Stimulated activated CD4-positive, alpha-beta T cell treated with anti-CD3 and anti-CD28 coated beads, Interleukin-1b, Interleukin-23, amount 100 ng/mL, for 4 hours (primary cell): Measurements from ENCODE around the gene NEK8.
A peak's percentile ranks its signal among the peaks of the same experiment; 100 is the strongest.
"Not testable (repeated sequence)": the region's sequence is repeated elsewhere in the genome, so short reads cannot be mapped to it uniquely, and the experiment has no call there.

Experiments
- DNase-seq, 2 donors: peaks; one replicate each; pipeline ENCODE4 v3.0.0-alpha.2; 2020; ENCODE audit warnings: low read depth in 2 of 2

The NEK8 gene

DNA sequence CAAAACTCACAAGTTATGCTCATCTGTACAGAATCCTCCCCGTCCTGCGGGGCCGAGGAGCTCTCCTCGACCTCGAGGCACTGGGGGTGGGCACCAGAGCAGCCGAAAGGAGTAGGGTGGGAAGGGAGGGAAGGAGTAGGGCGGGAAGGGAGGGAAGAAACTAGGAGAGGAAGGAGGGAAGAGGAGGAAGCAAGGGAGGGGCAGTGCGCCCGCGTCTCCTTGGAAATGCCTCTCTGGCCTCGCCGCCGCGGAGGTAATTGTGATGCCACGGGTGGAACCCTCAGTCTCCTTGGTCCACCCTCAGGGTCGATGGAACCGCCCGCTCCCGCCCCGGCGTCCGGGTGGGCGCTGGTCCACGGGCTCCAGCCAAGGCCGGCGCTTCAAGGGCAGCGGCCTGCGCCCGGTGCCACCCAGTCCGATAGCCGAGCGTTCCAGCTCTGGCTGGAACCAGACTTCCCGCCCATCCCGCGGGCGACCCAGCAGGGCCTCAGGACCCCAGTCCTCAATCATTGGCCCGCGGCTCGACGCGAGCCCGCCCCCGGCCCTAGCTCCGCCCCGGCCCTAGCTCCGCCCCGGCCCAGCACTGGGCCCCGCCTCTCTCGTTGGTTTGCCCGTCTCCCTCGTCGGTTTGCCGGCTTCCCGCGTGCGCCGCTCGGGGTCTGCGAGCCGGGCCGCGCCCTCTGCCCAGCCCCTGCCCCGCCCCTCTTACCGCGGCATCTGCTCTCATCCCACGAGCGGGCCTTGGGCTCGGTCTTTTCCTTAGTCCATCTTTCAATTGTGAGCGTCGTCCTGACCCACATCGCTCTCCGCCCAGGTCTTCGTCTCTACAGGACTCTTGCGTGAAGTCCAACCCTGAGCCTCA is 17.5 kb upstream of the NEK8 start:
- peak; percentile 83 to 90 for DNase-seq

DNA sequence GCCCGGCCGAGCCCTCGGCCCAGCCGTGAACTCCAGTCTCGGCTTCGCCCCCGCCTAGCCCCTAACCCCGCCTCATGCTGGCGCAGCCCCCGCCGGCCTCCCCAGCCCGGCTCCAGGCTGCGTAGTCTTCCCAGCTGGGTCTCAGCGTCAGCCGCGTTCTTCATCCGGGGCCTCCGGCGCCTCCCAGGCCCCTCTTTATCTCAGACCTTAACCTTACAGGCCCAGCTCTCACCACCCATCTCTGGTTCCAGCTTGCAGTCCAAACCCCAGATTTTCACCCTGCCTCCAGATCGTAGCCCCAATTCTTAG is 16.9 kb upstream of the NEK8 start, which contains the start of gene PROCA1:
Gene PROCA1 (minus strand): TSS at position 166 of the 309 bp plus-strand sequence. CDS start 228 bp downstream, outside the sequence.
- DNase-seq: peak in 1 of 2 donors; percentile 40

DNA sequence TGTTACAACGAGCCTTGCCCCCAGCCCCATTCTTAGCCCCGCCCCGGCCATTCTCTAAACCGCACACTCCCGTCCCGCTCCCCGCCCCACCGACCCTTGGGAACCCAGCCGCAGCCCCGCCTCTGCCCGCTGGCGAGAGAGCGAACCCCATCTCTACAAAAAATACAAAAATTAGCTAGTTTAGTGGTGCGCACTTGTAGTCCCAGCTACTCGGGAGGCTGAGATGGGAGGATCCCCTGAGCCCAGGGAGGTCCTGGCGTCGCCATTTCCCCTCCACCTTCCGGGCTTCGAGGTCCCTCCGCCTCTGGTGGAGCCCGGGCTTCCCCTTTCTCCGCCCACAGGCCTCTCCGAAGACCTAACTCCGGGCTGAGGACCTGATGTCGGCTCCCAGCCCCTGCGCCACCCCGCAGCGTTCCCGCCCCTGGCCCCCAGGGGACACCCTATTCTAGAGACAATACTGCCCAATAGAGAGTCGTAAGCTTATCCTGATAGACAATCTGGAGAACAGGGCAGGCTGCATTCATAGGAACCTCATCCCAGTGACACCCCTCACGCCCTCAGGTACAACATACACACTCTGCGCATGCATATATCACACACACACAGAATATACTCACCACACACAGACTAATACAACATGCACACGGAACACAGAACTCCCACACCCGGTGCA is 16.4 kb upstream of the NEK8 start:
- DNase-seq: peak; percentile 35 to 59

DNA sequence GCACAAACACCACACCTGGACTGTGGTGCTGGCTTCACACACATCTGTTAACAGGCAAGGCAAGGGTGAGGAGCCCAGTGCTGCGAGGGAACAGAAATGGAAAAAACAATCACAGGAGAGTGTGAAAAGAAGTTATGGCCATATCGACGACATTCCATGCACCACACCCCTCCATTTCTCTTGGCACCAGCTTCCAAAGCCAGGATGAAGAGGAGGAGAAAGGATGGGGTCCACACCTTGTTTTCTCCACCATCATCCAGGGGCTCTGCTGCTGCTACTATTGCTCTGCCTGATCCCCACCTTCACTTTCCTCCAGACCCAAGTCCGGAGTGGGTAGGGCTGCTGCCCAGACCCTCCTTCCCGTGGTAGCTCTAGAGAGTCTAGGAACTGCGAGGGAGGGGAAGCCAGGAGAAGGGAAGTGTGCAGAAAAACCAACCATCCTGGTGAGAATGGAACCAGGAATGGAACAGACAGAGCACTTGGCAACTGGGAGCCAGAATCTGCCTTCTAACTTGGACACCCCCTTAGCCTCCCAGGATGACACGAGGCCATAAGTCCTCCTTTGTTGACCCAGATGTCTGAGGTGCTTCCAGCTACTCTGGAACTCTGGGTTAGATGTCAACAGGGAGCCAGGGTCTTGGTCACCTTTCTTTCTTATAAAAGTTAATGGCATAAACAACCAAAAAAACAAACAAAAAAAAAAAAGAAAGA is 15.7 kb upstream of the NEK8 start:
- no peak for DNase-seq

DNA sequence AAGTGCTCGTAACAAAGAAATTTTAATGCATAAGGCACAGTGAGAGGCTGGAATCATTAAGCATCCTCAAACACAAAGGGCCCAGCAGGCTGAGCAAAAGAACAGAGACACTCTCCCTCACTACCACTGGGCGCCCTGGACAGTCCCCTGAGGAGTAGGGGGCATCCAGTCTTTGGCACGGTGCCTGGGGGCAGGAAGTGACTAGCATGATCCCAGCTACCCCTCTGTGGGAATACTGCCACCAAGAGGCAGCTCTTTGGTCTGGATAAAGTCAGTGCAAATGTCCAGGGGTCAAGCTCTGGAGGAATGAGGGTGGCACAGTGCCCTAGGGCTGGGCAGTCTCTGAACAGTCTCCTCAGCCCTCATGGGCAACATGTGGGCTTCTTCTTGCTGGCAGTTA is 14.3 kb upstream of the NEK8 start:
- no peak for DNase-seq

DNA sequence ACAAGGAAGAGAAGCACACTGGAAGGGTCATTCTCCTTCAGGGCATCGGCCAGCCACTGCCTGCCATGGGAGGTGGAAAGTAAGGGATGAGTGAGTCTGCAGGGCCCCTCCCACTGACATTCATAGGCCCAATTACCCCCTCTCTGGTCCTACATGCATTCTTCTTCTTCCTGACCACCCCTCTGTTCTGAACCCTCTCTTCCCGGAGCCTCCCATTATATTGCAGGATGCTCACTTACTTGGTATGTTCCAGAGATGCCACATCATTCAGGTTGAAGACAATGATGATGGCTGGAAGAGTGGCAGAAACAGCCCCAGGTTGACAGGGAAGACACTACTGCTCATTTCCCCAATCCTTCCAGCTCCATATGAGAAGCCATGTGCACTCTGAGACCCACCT is 13.4 kb upstream of the NEK8 start:
- DNase-seq: no peak

DNA sequence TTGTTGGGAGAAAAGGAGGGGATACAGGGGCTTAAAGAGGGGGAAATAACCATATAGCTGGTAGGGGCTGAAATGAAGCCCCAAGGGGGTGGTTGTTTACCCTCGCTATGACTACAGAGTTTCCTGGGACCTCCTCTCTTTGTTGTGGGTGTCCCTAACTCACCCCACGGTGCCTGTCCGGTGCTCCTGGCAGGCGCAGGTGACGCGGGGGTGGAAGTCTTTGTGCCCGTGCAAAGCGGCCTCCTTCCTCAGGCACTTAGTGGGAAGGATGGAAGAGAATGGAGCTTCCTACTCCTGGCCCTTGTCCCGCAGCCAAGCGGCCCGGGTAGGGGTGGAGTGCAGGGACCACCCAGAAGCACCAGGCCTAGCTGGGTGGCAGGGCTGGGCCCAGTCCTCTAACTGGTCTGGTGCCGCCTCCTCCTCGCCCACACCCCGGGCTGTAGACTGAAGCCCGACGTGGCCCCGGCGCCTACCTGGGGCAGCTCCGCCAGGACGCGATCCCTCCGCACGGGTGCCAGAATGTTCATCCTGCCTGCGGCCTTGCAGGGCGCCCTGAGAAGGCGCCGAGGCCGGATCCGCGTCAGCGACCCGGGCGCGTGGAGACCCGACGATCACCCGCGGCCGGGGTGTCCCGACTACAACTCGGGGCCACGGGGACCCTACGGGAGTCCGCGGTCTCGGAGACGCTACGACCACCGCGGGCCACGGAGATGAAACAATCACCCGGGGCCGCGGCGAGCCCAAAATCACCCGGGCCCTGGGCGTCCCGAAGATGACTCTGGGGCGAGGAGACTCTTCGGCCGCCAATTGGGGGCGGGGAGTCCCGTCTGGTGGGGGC is 11.6 kb upstream of the NEK8 start:
- DNase-seq: no peak

DNA sequence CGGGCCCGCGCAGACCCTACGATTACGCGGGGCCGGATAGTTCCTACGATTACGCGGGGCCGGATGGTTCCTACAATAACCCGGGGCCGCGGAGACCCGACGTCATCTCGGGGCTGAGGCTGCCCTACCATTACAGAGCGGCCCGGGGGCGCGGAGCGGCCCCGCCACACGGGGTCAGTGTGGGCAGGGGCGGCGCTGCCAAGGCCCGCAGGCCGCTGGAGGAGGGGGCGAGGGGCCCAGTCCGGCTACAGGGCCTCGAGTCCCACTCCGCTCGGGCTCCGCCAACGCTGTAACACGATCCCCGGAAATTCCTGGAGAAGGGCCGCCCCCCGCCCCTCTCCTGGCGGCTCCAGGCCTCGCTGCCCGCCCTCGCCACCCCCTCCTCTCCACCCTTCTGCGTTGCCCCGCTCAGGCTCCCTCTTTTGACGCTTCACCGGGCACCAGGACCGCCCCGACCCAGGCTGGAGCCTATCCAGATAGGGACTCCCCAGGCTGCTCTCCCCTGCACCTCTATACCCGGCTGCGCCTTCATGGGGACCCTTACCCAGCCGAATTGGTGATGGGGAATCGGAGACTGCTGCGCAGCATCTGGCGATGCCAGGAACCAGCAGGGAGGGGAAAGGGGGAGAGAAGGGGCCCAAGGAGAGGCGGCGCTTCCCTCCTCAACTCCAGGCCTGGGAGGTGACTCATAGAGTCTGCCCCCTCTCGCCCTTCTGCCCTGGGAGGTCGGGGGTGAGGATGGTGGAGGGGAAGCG is 10.8 kb upstream of the NEK8 start, which contains the start of gene RAB34:
Gene RAB34 (minus strand): TSS at position 291 of the 755 bp plus-strand sequence. CDS start 602 bp downstream, outside the sequence.
- DNase-seq: peak in 1 of 2 donors; percentile 39

DNA sequence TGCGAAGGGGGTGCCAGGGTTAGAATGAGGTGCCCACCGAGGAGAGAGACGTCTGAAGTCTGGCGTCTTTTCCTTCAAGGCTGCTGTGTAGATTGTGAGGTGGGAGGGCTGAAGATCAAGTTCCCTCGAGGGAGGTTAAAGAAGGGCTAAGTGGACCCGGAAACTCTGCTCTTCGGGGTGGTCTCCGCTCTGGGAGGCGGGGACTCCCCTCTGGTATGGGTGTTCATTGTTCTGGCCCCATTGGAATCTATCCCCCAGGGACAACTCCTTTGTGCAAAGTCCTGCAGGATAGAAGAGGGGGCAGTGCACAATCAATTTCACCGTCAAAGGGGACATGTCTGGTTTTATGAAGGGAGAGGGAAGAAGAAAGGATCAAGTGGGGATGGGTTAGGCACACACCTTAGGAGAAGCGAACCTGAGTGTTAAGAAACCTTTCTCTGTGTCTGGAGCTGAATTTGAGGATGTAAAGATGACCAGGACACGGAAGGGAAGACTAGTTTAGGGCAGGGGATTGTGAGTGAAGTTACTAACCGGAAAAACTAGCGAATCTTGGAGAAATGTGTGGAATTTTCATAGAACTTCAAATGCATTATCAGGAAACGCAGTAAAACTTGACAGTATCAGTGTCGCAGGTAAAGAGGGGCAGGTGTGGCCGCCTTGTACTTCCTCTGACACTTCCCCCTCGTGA is 10.1 kb upstream of the NEK8 start:
- DNase-seq: no peak

DNA sequence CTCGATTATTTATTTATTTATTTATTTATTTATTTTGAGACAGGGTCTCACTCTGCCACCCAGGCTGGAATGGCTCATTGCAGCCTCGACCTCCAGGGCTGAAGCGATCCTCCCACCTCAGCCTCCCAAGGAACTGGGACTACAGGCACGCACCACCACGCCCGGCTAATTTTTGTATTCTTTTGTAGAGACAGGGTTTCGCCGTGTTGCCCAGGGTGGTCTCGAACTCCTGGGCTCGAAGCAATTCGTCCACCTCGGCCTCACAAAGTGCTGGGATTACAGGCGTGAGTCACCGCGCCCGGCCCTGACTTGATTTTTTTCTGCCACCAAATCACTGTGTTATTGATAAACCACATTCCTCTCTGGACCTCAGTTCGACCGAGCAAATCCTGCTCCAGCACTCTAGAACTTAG is 9.6 kb upstream of the NEK8 start:
- DNase-seq: no peak

DNA sequence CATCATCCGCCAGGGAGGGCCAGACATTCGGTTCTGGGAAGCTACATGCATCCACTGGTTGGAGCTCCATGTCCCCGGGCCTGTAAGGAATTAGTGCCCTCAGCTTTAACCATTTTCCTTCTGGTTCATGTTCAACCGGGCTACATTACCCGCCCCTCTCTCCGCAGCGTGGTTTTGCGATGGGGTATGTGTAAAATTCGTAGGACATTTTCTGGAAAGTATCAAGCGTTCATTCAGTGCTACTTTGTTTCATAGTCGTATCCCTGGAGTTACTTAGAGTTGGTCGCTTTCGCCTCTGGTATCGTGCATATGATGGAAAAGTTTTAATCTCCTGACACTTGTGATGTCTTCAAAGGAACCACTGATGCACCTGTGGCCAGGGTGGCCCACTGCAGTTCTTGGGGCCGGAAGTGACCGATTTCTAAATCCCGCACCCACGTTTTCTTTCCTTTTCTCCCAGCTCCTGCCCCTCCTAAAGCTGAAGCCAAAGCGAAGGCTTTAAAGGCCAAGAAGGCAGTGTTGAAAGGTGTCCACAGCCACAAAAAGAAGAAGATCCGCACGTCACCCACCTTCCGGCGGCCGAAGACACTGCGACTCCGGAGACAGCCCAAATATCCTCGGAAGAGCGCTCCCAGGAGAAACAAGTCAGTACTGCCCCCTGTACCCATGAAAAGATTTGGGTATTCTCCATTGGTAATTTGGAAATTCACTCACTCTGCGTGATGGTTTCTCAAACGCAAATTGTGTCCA is 8.2 kb upstream of the NEK8 start:
- DNase-seq: no peak

DNA sequence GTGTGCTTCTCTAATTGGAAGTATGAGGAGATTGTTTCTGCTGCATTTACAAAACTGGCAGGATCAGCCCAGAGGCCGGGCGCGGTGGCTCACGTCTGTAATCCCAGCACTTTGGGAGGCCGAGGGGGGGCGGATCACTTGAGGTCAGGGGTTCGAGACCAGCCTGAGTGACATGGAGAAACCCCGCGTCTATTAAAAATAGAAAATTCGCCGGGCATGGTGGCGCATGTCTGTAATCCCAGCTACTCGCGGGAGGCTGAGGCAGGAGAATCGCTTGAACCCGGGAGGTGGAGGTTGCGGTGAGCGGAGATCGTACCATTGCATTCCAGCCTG is 7.6 kb upstream of the NEK8 start:
- not testable (repeated sequence) for DNase-seq

DNA sequence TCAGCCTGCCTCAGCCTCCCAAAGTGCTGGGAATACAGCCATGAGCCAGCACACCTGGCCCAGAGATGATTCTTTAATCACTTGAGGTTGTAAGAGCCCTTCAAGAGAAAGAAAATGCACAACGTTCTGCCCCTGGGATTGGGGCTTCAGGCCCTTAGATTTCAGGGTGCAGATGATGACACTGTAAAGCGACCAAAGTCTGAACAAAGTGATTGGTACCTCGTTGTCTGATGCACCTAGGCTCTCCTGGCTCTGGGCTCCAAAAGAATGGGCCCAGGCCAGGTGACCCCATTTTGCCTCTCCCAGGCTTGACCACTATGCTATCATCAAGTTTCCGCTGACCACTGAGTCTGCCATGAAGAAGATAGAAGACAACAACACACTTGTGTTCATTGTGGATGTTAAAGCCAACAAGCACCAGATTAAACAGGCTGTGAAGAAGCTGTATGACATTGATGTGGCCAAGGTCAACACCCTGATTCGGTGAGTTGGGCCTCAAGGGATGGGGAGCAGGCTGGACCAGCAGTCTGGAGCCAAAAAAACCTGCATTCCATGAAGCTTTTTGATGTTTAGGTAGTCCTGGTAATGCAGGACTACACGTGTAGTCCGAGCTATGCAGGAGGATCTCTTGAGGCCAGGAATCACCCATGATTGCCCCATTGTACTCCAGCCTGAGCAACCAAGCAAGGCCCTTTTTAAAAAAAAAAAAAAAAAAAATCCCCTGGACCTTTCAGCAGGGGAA is 6.0 kb upstream of the NEK8 start:
- no peak for DNase-seq

DNA sequence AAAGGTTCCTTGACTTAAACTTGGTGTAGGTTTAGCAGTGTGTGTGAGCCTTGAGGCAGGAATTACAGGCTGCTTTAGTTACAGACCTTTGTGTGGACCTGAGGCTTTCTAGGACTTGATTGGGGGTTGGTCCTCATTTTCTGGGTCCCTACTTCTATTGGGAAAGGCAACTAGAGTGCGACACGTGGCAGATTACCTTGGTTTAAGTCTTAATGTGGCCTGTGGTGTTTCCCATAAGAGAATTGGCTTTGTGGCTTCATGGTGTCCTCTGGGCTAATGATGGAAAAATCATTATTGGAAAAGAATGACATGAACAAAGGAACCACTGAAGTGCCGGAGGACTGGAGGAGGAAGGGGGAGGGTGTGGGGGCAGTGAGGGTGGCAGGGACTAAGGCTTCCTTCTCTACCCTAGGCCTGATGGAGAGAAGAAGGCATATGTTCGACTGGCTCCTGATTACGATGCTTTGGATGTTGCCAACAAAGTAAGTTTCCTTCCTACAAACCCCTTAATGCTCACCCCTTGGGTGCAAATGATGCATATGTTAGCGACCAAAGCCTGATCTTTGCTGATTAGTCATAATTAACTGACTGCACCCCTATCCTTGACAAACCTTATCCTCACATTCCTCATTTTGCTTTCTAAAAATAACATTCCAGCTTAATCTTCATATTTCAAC is 5.3 kb upstream of the NEK8 start:
- no peak for DNase-seq

DNA sequence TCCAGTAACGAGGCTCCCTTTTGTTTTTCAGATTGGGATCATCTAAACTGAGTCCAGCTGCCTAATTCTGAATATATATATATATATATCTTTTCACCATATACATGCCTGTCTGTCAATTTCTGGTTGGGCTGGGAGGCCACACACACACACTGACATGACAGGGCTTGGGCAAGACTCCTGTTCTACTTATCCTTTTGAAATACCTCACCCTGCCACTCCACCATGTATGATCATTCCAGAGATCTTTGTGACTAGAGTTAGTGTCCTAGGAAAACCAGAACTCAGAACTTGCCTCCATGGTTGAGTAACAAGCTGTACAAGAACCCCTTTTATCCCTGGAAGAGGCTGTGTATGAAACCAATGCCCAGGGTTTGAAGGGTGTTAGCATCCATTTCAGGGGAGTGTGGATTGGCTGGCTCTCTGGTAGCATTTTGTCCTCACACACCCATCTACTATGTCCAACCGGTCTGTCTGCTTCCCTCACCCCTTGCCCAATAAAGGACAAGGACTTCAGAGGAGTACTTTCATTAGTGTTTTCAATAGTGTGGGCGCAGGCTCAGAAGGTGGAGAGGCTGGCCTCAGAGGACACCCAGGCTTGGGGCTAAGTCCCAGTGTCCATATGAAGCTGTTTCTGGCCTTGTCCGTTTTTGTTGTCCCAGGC is 4.6 kb upstream of the NEK8 start:
- DNase-seq: not testable (repeated sequence)

DNA sequence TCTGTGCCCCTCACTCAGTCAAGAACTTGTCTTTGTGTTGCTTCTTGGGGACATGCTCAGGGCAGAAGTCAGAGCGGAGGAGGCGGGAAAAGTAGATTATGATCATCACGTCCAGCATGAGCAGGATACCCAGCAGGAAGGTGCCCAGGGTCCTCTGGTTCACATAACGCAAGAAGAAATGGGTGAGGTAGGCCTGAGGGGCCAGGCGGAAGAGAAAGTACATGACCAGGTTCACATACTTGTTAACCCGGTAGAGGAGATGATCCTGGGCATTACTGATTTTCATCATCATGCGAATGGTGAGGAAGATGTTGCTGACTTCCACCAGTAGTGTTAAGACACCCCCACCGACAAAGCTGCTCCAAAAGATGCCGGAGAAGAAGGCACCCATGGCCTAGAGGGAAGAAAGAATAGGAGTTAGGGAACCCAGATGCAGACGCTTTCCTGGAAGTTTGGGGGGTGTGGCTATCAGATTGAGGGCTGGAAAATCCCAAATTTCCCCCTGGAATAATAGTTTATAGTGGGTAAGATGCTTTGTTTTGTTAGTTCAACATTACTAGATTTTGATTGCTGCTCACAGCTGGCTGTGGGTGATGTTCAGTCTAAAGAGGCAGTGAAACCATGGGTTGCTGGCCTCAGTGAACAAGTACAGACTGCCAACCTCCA is 4.0 kb upstream of the NEK8 start:
- DNase-seq: no peak

DNA sequence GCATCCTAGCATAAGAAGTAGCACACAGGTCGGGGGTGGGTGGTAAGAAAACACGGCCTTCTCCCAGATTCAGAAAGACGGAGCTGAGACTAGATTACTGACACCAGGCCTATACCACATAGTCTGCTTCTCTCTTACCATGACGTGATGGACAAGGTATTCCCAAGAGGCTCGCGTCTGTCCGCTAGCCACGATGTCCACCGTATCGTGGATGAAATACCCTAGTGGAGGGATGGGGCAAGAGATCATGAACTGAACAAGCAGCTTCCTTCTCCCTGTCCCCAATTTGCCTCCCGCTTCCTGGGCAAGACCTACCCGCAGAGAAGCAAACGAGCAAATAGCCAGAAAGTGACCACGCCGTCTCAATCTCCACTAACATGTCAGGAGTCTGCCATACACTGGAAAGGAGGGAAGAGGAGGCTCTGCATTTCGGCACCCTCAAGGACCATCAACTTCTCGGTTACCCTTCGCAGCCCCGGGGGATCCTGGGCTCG is 3.4 kb upstream of the NEK8 start:
- no peak for DNase-seq
